SK-N-SH treated with all-trans-retinoic acid at 6 μM for 48 hours (cell line): Measurements from ENCODE around the gene ECEL1.

ENCODE experiments used
- ATAC-seq: fragments of 200-7000 bp; cut with Tn5 transposase; 3 replicates; pipeline ENCODE4 v1.9.1; 2020; ENCODE audit warnings: mild to moderate bottlenecking, moderate library complexity
- BACH2 ChIP-seq: fragments of 250-450 bp; sonication (Bioruptor Pico); IDR thresholded peaks from 2 replicates; pipeline ENCODE4 v1.9.0; 2021; ENCODE audit warnings: mild to moderate bottlenecking, borderline replicate concordance
- CSDC2 ChIP-seq: fragments of 250-450 bp; sonication (Bioruptor Pico); IDR thresholded peaks from 2 replicates; pipeline ENCODE4 v1.5.0; 2020; ENCODE audit warnings: mild to moderate bottlenecking, moderate library complexity
- GLIS3 ChIP-seq: fragments of 250-450 bp; sonication (Bioruptor Pico); IDR thresholded peaks from 2 replicates; pipeline ENCODE4 v1.5.0; 2020; ENCODE audit warnings: mild to moderate bottlenecking, moderate library complexity
- ISL1 ChIP-seq: fragments of 250-450 bp; sonication (Bioruptor Pico); IDR thresholded peaks from 2 replicates; pipeline ENCODE4 v2.1.2; 2022; ENCODE audit warnings: mild to moderate bottlenecking, moderate library complexity
- OSR1 ChIP-seq: fragments of 250-450 bp; sonication (Bioruptor Pico); IDR thresholded peaks from 2 replicates; pipeline ENCODE4 v1.8.0; 2022; ENCODE audit warnings: moderate library complexity, mild to moderate bottlenecking, inconsistent platforms
- PPARA ChIP-seq: fragments of 250-450 bp; sonication (Bioruptor Pico); IDR thresholded peaks from 2 replicates; pipeline ENCODE4 v1.5.0; 2020; ENCODE audit warnings: mild to moderate bottlenecking, borderline replicate concordance
- RARB ChIP-seq: fragments of 250-450 bp; sonication (Bioruptor Pico); IDR thresholded peaks from 2 replicates; pipeline ENCODE4 v1.8.0; 2021; ENCODE audit warnings: mild to moderate bottlenecking, moderate library complexity
- SNAI2 ChIP-seq: fragments of 250-450 bp; sonication (Bioruptor Pico); IDR thresholded peaks from 2 replicates; pipeline ENCODE4 v1.5.0; 2020; ENCODE audit warnings: mild to moderate bottlenecking, moderate library complexity
- TOX ChIP-seq: fragments of 250-450 bp; sonication (Bioruptor Pico); IDR thresholded peaks from 2 replicates; pipeline ENCODE4 v1.8.0; 2021; ENCODE audit warnings: mild to moderate bottlenecking, moderate library complexity, borderline replicate concordance
- ZC3H10 ChIP-seq: fragments of 250-450 bp; sonication (Bioruptor Pico); IDR thresholded peaks from 2 replicates; pipeline ENCODE4 v1.5.1; 2021; ENCODE audit warnings: mild to moderate bottlenecking, moderate library complexity
- ZFP30 ChIP-seq: fragments of 450-650 bp; formaldehyde crosslinking; IDR thresholded peaks from 2 replicates; pipeline ENCODE4 v1.5.0; 2022; ENCODE audit warnings: mild to moderate bottlenecking, moderate library complexity
- ZNF565 ChIP-seq: fragments of 450-650 bp; formaldehyde crosslinking; conservative IDR thresholded peaks from 2 replicates; pipeline ENCODE4 v1.5.0; 2020; ENCODE audit warnings: low read depth, mild to moderate bottlenecking, moderate library complexity
- ZNF70 ChIP-seq: fragments of 450-650 bp; formaldehyde crosslinking; IDR thresholded peaks from 2 replicates; pipeline ENCODE4 v1.5.0; 2020; ENCODE audit warnings: mild to moderate bottlenecking, moderate library complexity
- ZNF8 ChIP-seq: fragments of 450-650 bp; formaldehyde crosslinking; IDR thresholded peaks from 2 replicates; pipeline ENCODE4 v1.5.0; 2020; ENCODE audit warnings: mild to moderate bottlenecking, moderate library complexity
- TF ChIP-seq, protein P1 (sequence below): fragments of 250-450 bp; sonication (Bioruptor Pico); IDR thresholded peaks from 2 replicates; pipeline ENCODE4 v1.8.0; 2021; ENCODE audit warnings: low read depth, mild to moderate bottlenecking, moderate library complexity, borderline replicate concordance
- TF ChIP-seq, protein P2 (sequence below): fragments of 250-450 bp; sonication (Bioruptor Pico); IDR thresholded peaks from 2 replicates; pipeline ENCODE4 v1.5.0; 2020; ENCODE audit warnings: mild to moderate bottlenecking, moderate library complexity
- TF ChIP-seq, protein P3 (sequence below): fragments of 250-450 bp; sonication (Bioruptor Pico); IDR thresholded peaks from 2 replicates; pipeline ENCODE4 v1.8.0; 2020; ENCODE audit warnings: mild to moderate bottlenecking, moderate library complexity, borderline replicate concordance
- TF ChIP-seq, protein P4 (sequence below): fragments of 250-450 bp; sonication (Bioruptor Pico); IDR thresholded peaks from 2 replicates; pipeline ENCODE4 v1.5.1; 2021; ENCODE audit warnings: mild to moderate bottlenecking, moderate library complexity

ECEL1 gene

DNA sequence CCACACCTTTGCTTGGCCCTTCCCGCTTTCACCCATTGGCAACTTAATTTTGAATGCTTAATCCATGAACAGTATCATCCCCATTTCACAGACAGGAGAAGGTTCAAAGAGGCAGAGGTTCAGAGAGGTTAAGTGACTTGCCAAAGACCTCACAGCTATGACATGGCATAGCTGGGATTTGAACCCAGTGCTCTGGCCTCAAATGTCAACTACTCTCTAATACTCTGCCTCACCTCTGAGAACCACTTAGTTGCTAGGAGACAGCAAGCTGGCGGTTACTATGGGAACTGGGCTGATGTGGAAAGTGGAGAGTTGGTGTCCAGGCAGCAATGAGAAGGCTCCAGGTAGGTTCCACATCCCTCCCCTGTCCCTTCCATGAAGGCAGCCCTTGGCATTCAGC lies 16.8 kb upstream of the ECEL1 start:
- ATAC-seq: no peak

DNA sequence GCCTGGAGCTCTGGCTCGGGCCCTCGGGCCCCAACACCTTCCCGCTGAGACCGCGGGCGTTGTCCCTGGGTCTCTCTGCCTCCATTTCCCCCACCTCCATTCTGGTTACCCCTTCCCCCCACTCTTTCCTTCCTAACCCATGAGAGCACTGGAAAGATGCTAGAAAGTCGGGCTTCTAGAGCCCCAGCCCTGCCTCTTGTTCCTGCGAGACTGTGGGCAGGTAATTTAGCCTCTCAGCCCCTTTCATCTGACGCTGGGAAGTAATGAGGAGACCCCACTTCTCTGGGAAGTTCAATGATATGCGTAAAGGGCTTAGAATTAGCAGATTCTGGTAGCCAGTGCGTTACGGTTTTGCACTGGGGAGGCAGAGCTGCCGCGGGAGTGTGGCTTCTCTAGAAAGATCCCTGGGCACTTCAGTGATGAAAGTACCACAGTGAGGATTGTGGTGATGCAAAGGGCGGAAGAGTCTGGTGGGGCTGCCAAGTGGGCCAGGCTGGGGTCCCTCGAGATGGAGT lies 16.2 kb upstream of the ECEL1 start:
- no peak for TF ChIP-seq PPARA (CRISPR knock-in tag)
- TF ChIP-seq ZC3H10 (CRISPR knock-in tag): no peak
- no peak for TF ChIP-seq ISL1 (CRISPR knock-in tag)
- no peak for ATAC-seq

More for the DNA sequence above, 16.8 kb upstream of the ECEL1 start:
- TF ChIP-seq BACH2 (CRISPR knock-in tag) (no peak), GLIS3 (CRISPR knock-in tag) (no peak), ZC3H10 (CRISPR knock-in tag) (no peak), TOX (CRISPR knock-in tag) (no peak), ZNF70 (no peak), ZNF8 (CRISPR knock-in tag) (no peak), OSR1 (CRISPR knock-in tag) (no peak), ZNF565 (CRISPR knock-in tag) (no peak)
- TF ChIP-seq, protein P1, sequence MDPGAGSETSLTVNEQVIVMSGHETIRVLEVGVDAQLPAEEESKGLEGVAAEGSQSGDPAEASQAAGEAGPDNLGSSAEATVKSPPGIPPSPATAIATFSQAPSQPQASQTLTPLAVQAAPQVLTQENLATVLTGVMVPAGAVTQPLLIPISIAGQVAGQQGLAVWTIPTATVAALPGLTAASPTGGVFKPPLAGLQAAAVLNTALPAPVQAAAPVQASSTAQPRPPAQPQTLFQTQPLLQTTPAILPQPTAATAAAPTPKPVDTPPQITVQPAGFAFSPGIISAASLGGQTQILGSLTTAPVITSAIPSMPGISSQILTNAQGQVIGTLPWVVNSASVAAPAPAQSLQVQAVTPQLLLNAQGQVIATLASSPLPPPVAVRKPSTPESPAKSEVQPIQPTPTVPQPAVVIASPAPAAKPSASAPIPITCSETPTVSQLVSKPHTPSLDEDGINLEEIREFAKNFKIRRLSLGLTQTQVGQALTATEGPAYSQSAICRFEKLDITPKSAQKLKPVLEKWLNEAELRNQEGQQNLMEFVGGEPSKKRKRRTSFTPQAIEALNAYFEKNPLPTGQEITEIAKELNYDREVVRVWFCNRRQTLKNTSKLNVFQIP (CRISPR knock-in tag): no peak
- TF ChIP-seq, protein P2, sequence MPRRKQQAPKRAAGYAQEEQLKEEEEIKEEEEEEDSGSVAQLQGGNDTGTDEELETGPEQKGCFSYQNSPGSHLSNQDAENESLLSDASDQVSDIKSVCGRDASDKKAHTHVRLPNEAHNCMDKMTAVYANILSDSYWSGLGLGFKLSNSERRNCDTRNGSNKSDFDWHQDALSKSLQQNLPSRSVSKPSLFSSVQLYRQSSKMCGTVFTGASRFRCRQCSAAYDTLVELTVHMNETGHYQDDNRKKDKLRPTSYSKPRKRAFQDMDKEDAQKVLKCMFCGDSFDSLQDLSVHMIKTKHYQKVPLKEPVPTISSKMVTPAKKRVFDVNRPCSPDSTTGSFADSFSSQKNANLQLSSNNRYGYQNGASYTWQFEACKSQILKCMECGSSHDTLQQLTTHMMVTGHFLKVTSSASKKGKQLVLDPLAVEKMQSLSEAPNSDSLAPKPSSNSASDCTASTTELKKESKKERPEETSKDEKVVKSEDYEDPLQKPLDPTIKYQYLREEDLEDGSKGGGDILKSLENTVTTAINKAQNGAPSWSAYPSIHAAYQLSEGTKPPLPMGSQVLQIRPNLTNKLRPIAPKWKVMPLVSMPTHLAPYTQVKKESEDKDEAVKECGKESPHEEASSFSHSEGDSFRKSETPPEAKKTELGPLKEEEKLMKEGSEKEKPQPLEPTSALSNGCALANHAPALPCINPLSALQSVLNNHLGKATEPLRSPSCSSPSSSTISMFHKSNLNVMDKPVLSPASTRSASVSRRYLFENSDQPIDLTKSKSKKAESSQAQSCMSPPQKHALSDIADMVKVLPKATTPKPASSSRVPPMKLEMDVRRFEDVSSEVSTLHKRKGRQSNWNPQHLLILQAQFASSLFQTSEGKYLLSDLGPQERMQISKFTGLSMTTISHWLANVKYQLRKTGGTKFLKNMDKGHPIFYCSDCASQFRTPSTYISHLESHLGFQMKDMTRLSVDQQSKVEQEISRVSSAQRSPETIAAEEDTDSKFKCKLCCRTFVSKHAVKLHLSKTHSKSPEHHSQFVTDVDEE (CRISPR knock-in tag): no peak
- TF ChIP-seq, protein P3, sequence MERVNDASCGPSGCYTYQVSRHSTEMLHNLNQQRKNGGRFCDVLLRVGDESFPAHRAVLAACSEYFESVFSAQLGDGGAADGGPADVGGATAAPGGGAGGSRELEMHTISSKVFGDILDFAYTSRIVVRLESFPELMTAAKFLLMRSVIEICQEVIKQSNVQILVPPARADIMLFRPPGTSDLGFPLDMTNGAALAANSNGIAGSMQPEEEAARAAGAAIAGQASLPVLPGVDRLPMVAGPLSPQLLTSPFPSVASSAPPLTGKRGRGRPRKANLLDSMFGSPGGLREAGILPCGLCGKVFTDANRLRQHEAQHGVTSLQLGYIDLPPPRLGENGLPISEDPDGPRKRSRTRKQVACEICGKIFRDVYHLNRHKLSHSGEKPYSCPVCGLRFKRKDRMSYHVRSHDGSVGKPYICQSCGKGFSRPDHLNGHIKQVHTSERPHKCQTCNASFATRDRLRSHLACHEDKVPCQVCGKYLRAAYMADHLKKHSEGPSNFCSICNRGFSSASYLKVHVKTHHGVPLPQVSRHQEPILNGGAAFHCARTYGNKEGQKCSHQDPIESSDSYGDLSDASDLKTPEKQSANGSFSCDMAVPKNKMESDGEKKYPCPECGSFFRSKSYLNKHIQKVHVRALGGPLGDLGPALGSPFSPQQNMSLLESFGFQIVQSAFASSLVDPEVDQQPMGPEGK (CRISPR knock-in tag): no peak

DNA sequence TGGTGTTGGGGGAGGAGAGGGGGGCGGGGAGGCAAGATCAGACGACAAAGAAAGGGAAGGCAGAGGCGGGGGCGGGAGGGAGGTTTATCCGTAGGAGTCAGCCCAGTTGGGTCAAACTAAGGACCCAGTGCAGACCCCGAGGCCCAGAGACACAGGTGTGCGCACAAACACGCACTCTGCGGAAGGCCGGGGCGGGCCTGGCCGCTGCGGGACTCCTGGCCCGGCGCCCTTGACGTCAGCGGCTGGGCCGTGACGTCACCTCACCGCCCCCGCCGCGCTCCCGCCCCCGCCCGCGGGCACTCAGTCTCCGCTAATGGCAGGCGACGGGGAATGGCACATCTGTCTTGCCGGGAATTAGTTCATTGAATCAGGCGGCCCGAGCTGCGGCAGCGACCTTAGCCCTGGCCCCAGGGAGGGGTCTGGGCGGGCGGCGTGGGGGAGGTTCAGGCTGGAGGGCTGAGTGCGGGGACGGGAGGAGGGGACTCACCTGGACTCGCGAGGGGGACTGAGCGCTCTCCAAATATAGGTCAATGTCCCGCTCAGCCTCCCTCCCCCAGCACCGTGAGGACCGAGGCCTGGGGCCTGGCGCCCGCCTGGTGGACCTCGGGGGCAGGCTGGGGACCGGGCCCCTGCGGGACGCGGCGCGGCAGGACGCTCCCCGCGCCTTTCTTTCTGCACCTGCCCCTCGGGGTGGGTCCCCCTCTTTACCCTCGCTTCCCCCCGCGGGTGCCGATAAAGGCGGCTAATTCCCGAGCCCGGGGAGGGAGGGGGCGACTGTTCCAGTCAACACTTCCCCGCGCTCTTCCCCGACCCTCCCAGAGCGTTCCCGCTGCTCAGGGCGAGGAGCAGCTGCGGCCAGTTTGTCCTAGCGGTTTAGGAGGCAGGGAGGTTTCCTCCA lies 15.5 kb upstream of the ECEL1 start:
- peak; percentile 41 for ATAC-seq
- no peak for TF ChIP-seq SNAI2 (CRISPR knock-in tag)
- TF ChIP-seq, protein P1 (CRISPR knock-in tag): no peak
- TF ChIP-seq RARB (CRISPR knock-in tag): no peak
- TF ChIP-seq OSR1 (CRISPR knock-in tag): no peak
- TF ChIP-seq, protein P4, sequence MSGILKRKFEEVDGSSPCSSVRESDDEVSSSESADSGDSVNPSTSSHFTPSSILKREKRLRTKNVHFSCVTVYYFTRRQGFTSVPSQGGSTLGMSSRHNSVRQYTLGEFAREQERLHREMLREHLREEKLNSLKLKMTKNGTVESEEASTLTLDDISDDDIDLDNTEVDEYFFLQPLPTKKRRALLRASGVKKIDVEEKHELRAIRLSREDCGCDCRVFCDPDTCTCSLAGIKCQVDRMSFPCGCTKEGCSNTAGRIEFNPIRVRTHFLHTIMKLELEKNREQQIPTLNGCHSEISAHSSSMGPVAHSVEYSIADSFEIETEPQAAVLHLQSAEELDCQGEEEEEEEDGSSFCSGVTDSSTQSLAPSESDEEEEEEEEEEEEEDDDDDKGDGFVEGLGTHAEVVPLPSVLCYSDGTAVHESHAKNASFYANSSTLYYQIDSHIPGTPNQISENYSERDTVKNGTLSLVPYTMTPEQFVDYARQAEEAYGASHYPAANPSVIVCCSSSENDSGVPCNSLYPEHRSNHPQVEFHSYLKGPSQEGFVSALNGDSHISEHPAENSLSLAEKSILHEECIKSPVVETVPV (CRISPR knock-in tag): no peak
- no peak for TF ChIP-seq ZC3H10 (CRISPR knock-in tag)
- TF ChIP-seq, protein P2 (CRISPR knock-in tag): no peak; the same call in 1 of the 2 replicates
- TF ChIP-seq PPARA (CRISPR knock-in tag): no peak
- no peak for TF ChIP-seq ZNF8 (CRISPR knock-in tag)
- no peak for TF ChIP-seq TOX (CRISPR knock-in tag)
- no peak for TF ChIP-seq BACH2 (CRISPR knock-in tag)
- no peak for TF ChIP-seq ZNF565 (CRISPR knock-in tag)
- TF ChIP-seq CSDC2 (CRISPR knock-in tag): no peak
- TF ChIP-seq, protein P3 (CRISPR knock-in tag): no peak
- TF ChIP-seq ZFP30 (CRISPR knock-in tag): no peak
